Panc1 (cell line): ENCODE measurements around the gene POFUT2.

Experiments
- POLR2AphosphoS5 ChIP-seq: IDR thresholded peaks from 2 replicates; pipeline ENCODE4 v1.6.1; 2012; ENCODE audit warnings: mild to moderate bottlenecking, low read depth, low read length, moderate library complexity
- TCF7L2 ChIP-seq: IDR thresholded peaks from 2 replicates; pipeline ENCODE4 v1.6.1; 2011; ENCODE audit warnings: mild to moderate bottlenecking, low read depth, low read length, inconsistent platforms
- TF ChIP-seq, protein P1 (sequence below): fragments of 450-650 bp; IDR thresholded peaks from 2 replicates; pipeline ENCODE4 v1.5.1; 2017; ENCODE audit warnings: mild to moderate bottlenecking
- TF ChIP-seq, protein P2 (sequence below), 2 experiments: IDR thresholded peaks; 2 replicates each; pipeline ENCODE4 v1.6.1; 2011 to 2012; ENCODE audit warnings: low read depth in 2 of 2, control low read depth in 1 of 2, low read length in 1 of 2, mild to moderate bottlenecking in 1 of 2, moderate library complexity in 1 of 2; ENCODE audit not compliant: insufficient read depth in 1 of 2

DNA sequence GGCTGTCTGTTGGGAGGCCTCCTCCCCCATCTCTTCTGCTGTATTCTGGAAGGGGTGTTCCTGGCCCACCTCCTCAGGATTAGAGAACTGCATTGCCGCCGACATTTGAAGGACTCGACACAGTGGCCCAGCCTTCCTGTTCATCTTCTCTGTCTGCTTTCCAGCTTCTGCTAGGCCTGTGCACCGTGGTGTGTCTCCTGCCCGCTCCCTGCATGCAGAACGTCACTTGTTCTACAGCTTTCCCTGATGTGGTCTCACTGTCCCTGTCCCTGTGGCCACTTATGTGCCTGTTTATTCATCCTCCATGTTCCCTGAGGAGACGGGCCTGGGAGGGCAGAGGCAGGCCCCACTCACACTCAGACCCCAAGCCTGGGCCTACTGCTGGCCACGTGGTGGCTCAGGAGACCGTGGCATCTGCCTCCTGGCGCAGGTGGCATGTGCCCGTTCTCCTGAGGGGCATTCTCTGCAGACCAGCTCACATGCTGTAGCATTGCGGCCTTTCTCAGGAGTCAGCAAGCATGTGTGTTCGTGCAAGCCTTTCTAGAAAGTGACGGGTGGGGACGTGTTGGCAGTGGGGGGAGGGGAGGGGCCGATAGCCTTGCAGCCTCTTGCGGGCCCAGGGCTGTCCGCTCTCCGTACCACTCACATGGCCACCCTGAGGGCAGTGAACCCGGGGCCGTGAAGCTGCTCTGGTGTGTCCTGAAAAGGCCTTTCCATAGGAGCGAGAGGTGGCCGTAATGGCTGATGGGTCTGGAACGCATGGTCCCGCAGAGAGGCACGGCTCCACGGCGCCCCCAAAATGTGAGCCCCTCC is 35.9 kb downstream of the POFUT2 start:
- TF ChIP-seq, protein P1, sequence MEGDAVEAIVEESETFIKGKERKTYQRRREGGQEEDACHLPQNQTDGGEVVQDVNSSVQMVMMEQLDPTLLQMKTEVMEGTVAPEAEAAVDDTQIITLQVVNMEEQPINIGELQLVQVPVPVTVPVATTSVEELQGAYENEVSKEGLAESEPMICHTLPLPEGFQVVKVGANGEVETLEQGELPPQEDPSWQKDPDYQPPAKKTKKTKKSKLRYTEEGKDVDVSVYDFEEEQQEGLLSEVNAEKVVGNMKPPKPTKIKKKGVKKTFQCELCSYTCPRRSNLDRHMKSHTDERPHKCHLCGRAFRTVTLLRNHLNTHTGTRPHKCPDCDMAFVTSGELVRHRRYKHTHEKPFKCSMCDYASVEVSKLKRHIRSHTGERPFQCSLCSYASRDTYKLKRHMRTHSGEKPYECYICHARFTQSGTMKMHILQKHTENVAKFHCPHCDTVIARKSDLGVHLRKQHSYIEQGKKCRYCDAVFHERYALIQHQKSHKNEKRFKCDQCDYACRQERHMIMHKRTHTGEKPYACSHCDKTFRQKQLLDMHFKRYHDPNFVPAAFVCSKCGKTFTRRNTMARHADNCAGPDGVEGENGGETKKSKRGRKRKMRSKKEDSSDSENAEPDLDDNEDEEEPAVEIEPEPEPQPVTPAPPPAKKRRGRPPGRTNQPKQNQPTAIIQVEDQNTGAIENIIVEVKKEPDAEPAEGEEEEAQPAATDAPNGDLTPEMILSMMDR, result no peak
- TF ChIP-seq TCF7L2 (no peak), POLR2AphosphoS5 (no peak)
- TF ChIP-seq, protein P2, sequence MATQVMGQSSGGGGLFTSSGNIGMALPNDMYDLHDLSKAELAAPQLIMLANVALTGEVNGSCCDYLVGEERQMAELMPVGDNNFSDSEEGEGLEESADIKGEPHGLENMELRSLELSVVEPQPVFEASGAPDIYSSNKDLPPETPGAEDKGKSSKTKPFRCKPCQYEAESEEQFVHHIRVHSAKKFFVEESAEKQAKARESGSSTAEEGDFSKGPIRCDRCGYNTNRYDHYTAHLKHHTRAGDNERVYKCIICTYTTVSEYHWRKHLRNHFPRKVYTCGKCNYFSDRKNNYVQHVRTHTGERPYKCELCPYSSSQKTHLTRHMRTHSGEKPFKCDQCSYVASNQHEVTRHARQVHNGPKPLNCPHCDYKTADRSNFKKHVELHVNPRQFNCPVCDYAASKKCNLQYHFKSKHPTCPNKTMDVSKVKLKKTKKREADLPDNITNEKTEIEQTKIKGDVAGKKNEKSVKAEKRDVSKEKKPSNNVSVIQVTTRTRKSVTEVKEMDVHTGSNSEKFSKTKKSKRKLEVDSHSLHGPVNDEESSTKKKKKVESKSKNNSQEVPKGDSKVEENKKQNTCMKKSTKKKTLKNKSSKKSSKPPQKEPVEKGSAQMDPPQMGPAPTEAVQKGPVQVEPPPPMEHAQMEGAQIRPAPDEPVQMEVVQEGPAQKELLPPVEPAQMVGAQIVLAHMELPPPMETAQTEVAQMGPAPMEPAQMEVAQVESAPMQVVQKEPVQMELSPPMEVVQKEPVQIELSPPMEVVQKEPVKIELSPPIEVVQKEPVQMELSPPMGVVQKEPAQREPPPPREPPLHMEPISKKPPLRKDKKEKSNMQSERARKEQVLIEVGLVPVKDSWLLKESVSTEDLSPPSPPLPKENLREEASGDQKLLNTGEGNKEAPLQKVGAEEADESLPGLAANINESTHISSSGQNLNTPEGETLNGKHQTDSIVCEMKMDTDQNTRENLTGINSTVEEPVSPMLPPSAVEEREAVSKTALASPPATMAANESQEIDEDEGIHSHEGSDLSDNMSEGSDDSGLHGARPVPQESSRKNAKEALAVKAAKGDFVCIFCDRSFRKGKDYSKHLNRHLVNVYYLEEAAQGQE (IDR thresholded peaks at IDR 0.05; ENCODE audit: insufficient read depth in 1 of 2, low read depth in 2 of 2, low read length in 1 of 2), result no peak
